Measurements from ENCODE around the gene PSTPIP1.

The PSTPIP1 gene

DNA sequence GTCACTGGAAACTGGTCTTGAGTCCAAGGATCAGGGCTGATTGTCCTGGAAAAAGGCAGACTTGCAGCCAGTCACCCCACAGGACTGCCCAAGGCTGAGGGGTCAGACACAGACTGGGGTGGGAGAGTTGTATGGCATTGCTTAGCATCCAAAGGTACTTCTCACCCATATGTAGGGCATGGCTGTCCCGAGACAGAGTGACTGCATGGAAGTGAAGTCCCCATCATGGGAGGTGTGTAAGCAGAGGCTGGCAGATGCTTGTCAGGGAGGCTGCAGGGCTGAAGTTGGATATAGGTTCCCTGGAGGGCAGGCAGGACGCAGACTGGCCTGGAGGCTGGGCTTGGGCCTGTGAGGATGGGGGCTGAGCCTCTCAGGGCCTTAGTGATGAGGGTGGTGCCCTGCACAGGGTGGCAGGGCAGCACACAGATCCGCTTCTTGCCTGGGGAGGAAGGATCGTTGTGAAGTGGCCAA lies 31.1 kb downstream of the PSTPIP1 start:
- no CpG with 5 or more reads among the region's 4 CpGs for WGBS (ENCODE audit: insufficient coverage, insufficient read length)
- Histone ChIP-seq H3K36me3 (ENCODE audit: control insufficient read depth, insufficient read depth, low read length) (no peaks in the 10 kb centered on the region), H3K4me1 (ENCODE audit: control insufficient read depth, insufficient read depth, low read length) (no peaks in the 10 kb centered on the region; the same call in none of the 2 replicates), H3K9me3 (ENCODE audit: control insufficient read depth, insufficient read depth, low read length) (no peaks in the 10 kb centered on the region), H3K27ac (ENCODE audit: low read length) (no peak overlapping the region), H3K27me3 (ENCODE audit: control insufficient read depth, insufficient read depth, low read length) (no peaks in the 10 kb centered on the region), H3K4me3 (ENCODE audit: low read length) (no peak overlapping the region)
- no peak for DNase-seq (ENCODE audit: low read depth, low spot score)

DNA sequence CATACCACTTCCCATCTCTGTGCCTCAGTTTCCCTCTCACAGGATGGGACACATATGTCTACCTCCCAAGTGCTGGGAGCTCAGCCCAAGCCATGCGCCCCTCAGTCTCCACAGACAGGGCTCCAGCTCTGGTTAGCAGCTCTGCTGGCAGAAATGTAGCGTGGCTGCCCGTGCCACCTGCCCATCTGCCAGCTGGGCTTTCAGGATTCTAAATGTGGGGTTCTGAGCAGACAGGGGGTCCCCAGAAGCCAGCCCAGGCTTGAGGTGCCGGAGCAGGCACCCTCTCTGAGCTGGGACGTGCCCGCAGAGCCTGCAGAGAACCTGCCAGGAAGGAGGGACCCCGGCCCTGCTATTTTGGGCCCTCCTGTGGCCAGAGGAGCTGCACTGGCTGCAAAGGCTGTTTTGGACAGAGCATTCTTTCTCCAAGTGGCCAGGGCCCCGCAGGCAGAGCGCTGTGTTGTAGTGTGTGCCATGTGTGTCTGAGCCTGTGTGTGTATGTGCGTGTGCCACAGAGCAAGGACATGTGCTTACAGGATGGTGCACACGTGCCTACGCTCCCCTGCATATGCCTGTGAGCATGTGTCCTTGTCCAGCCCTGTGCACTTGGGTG lies 31.7 kb downstream of the PSTPIP1 start:
- no CpG with 5 or more reads among the region's 12 CpGs for WGBS (ENCODE audit: insufficient coverage, insufficient read length)
- no peak for DNase-seq (ENCODE audit: low read depth, low spot score)
- H3K27me3 ChIP-seq (ENCODE audit: control insufficient read depth, insufficient read depth, low read length), result no peaks in the 10 kb centered on the region
- no peaks in the 10 kb centered on the region for H3K36me3 ChIP-seq (ENCODE audit: control insufficient read depth, insufficient read depth, low read length)
- H3K4me3 ChIP-seq (ENCODE audit: low read length), result no peak overlapping the region
- H3K9me3 ChIP-seq (ENCODE audit: control insufficient read depth, insufficient read depth, low read length), result no peaks in the 10 kb centered on the region
- H3K27ac ChIP-seq (ENCODE audit: low read length), result no peak overlapping the region
- H3K4me1 ChIP-seq (ENCODE audit: control insufficient read depth, insufficient read depth, low read length), result no peaks in the 10 kb centered on the region; the same call in 1 of the 2 replicates

DNA sequence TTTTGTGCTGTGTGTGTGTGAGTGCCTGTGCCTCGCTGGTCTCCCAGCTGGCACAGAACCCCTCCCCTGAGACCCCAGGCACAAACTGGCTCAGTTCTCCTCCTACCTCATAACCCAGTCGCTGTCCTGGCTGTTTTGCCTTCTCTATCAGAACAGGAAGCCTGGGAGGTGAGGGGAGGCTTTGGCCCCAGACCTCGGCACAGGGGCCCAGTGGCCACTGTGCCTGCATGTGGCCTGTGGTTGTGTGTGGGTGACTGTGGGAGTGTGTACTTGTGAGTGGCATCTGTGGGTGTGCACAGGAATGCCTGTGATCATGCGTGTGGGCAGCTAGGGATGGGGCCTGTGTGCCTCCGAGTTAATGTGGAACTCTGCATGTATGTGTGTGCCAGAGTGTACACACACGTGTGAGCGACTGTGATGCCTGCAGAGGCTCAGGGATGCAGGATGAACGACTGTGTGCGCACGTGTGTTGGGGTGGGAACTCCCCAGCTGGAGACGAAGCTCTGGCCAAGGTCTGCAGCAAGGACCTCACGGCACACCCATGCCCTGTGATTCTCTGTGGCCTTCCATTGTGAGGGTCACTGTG lies 32.3 kb downstream of the PSTPIP1 start:
- Histone ChIP-seq H3K9me3 (ENCODE audit: control insufficient read depth, insufficient read depth, low read length) (no peaks in the 10 kb centered on the region), H3K27me3 (ENCODE audit: control insufficient read depth, insufficient read depth, low read length) (no peaks in the 10 kb centered on the region), H3K4me1 (ENCODE audit: control insufficient read depth, insufficient read depth, low read length) (no peaks in the 10 kb centered on the region; the same call in 1 of the 2 replicates), H3K36me3 (ENCODE audit: control insufficient read depth, insufficient read depth, low read length) (no peaks in the 10 kb centered on the region), H3K27ac (ENCODE audit: low read length) (no peak overlapping the region), H3K4me3 (ENCODE audit: low read length) (no peak overlapping the region)
- no peak for DNase-seq (ENCODE audit: low read depth, low spot score)
- no CpG with 5 or more reads among the region's 12 CpGs for WGBS (ENCODE audit: insufficient coverage, insufficient read length)

DNA sequence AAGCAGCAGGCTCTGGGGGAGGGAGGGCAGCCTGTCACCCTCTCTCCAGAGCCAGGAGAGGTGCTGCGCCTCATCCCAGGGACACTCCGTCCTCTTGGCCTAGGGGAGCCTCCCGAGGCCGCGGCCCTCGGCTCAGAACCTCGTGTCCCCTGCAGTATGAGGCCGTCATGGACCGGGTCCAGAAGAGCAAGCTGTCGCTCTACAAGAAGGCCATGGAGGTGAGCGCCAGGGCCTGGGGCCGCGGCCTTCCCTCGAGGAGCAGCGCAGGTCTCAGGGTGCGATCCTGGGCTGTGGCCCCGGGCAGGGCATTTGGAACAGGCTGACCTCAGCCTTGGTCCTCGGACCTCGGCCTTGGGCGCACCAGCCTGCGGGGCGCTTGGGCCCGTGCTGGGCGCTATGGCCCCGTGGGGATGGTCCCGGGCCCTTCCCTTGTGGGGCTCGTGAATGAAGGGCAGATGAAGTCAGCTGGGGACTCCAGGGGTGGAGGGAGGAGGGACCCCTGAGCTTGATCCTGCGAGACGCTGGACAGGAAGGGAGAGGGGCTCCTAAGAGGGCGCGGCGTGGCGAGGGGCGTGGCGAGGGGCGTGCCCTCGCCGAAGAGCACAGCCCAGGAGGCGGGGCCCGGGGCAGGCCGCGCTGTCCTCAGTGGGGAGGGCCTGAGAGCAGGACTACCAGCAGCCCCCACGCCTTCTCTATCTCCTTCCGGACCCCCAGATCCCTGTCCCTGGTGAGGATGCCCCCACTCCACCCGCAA lies 32.9 kb downstream of the PSTPIP1 start:
- H3K27me3 ChIP-seq (ENCODE audit: control insufficient read depth, insufficient read depth, low read length), result no peaks in the 10 kb centered on the region
- no peak for DNase-seq (ENCODE audit: low read depth, low spot score)
- no CpG with 5 or more reads among the region's 45 CpGs for WGBS (ENCODE audit: insufficient coverage, insufficient read length)
- no peaks in the 10 kb centered on the region for H3K36me3 ChIP-seq (ENCODE audit: control insufficient read depth, insufficient read depth, low read length)
- no peaks in the 10 kb centered on the region; the same call in 1 of the 2 replicates for H3K4me1 ChIP-seq (ENCODE audit: control insufficient read depth, insufficient read depth, low read length)
- H3K4me3 ChIP-seq (ENCODE audit: low read length), result peak overlapping the region; percentile 24; the same call in 1 of the 2 replicates
- no peak overlapping the region for H3K27ac ChIP-seq (ENCODE audit: low read length)
- H3K9me3 ChIP-seq (ENCODE audit: control insufficient read depth, insufficient read depth, low read length), result no peaks in the 10 kb centered on the region

DNA sequence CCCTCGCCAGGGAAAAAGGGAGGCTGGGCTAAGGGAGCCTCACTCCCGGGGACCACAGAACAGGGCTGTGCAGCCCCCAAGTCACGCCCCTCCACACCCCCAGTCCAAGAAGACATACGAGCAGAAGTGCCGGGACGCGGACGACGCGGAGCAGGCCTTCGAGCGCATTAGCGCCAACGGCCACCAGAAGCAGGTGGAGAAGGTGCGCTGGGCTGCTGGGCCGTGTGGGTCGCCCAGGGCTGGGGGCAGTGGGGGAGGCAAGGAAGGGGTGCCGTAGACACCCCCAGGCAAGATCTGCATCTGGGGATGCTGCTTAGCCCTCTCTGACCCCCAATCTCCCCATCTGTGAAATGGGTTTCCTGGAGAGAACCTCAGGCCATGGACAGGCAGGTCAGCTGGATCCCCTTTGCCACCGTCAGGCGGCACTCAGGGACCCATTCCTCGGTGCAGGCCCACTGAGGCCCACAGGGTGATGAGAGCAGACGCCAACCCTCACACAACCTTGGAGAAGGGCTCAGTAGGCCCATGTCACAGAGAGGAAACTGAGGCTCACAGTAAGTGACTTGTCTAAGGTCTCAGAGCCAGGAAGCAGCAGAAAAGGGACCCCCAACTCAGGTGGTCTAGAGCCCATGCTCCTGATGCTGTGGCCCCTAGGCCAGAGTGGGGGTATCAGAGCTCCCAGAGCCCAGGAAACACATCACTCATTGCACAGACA lies 33.7 kb downstream of the PSTPIP1 start:
- H3K27me3 ChIP-seq (ENCODE audit: control insufficient read depth, insufficient read depth, low read length), result no peaks in the 10 kb centered on the region
- no CpG with 5 or more reads among the region's 22 CpGs for WGBS (ENCODE audit: insufficient coverage, insufficient read length)
- no peak overlapping the region for H3K27ac ChIP-seq (ENCODE audit: low read length)
- H3K4me1 ChIP-seq (ENCODE audit: control insufficient read depth, insufficient read depth, low read length), result no peaks in the 10 kb centered on the region; the same call in 1 of the 2 replicates
- H3K4me3 ChIP-seq (ENCODE audit: low read length), result peak overlapping the region; percentile 24; the same call in 1 of the 2 replicates
- no peaks in the 10 kb centered on the region for H3K36me3 ChIP-seq (ENCODE audit: control insufficient read depth, insufficient read depth, low read length)
- H3K9me3 ChIP-seq (ENCODE audit: control insufficient read depth, insufficient read depth, low read length), result no peaks in the 10 kb centered on the region
- no peak for DNase-seq (ENCODE audit: low read depth, low spot score)

DNA sequence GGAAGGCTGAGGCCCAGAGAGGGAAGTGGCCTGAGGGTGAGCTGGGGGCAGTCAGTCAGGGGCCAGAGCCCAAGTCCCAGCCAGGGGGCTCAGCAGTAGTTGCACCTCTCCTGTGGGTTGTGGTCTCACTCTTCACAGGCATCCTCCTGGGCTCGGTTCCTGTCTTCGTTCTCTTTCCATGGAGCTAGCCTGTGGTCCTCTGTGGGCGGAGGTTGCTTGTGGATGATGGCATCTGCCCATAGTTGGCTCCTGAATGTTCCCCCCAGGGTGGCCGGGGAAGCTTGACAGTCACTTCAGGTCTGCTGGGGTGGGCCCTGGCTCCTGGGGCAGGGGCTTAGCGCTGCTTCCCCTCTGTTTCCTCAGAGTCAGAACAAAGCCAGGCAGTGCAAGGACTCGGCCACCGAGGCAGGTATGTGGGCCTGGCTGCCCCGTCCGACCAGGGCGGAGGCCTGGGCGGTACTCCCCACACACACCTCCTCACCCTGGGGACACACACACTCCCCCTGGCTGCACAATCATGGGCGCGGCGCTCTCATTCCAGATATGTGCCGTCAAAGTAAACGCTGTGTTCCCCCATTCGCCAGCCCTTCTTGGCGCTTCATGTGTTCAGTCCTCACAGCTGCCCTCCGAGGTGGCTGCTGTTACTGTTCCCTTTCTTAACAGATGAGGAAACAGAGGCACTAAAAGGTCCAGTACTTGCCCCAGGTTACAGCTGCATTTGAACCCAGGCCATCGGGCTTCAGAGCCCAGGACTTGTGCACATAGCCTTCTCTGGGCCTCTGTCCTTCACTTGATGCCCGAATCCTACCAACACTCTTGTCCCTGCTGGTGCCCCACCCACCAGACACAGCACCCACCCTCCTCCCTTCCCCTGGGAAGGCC lies 34.5 kb downstream of the PSTPIP1 start:
- no CpG with 5 or more reads among the region's 21 CpGs for WGBS (ENCODE audit: insufficient coverage, insufficient read length)
- H3K4me1 ChIP-seq (ENCODE audit: control insufficient read depth, insufficient read depth, low read length), result no peaks in the 10 kb centered on the region; the same call in 1 of the 2 replicates
- no peak for DNase-seq (ENCODE audit: low read depth, low spot score)

GRCh38 chr15:77030048-77030927 lies 35.4 kb downstream of the PSTPIP1 start:
- no peaks in the 10 kb centered on the region; the same call in 1 of the 2 replicates for H3K4me1 ChIP-seq (ENCODE audit: control insufficient read depth, insufficient read depth, low read length)
- no peak overlapping the region for H3K27ac ChIP-seq (ENCODE audit: low read length)
- H3K36me3 ChIP-seq (ENCODE audit: control insufficient read depth, insufficient read depth, low read length), result no peaks in the 10 kb centered on the region
- H3K9me3 ChIP-seq (ENCODE audit: control insufficient read depth, insufficient read depth, low read length), result no peaks in the 10 kb centered on the region
- no CpG with 5 or more reads among the region's 22 CpGs for WGBS (ENCODE audit: insufficient coverage, insufficient read length)
- no peak for DNase-seq (ENCODE audit: low read depth, low spot score)
- no peak overlapping the region for H3K4me3 ChIP-seq (ENCODE audit: low read length)
- H3K27me3 ChIP-seq (ENCODE audit: control insufficient read depth, insufficient read depth, low read length), result no peaks in the 10 kb centered on the region

More for the DNA sequence above, 34.5 kb downstream of the PSTPIP1 start:
- Histone ChIP-seq H3K27ac (ENCODE audit: low read length) (no peak overlapping the region), H3K4me3 (ENCODE audit: low read length) (no peak overlapping the region), H3K36me3 (ENCODE audit: control insufficient read depth, insufficient read depth, low read length) (no peaks in the 10 kb centered on the region), H3K9me3 (ENCODE audit: control insufficient read depth, insufficient read depth, low read length) (no peaks in the 10 kb centered on the region), H3K27me3 (ENCODE audit: control insufficient read depth, insufficient read depth, low read length) (no peaks in the 10 kb centered on the region)

DNA sequence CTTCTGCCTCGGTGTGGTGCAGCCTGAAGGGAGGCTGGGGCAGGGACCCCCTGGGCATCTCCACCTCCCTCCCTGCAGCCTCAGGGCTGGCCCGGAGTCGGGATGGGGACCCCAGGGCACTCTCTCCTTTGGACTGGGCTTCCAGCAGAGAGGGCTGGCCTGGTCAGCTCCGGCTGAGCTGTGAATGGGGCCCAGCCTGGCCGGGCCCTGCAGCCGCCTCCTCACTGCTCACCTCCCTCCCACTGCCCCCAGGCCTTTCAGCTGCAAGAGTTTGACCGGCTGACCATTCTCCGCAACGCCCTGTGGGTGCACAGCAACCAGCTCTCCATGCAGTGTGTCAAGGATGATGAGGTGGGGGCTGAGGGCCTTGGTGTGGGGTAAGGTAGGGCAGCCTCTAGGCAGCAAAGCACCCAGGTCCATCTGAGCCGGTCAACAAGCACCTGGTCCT lies 36.0 kb downstream of the PSTPIP1 start:
- no peaks in the 10 kb centered on the region for H3K27me3 ChIP-seq (ENCODE audit: control insufficient read depth, insufficient read depth, low read length)
- H3K4me3 ChIP-seq (ENCODE audit: low read length), result no peak overlapping the region
- DNase-seq (ENCODE audit: low read depth, low spot score), result no peak
- no peaks in the 10 kb centered on the region for H3K36me3 ChIP-seq (ENCODE audit: control insufficient read depth, insufficient read depth, low read length)
- WGBS (ENCODE audit: insufficient coverage, insufficient read length), result no CpG with 5 or more reads among the region's 10 CpGs
- H3K4me1 ChIP-seq (ENCODE audit: control insufficient read depth, insufficient read depth, low read length), result no peaks in the 10 kb centered on the region; the same call in 1 of the 2 replicates
- H3K27ac ChIP-seq (ENCODE audit: low read length), result no peak overlapping the region
- no peaks in the 10 kb centered on the region for H3K9me3 ChIP-seq (ENCODE audit: control insufficient read depth, insufficient read depth, low read length)

Data from iPS DF 6.9 (cell line).